HEK293 (cell line): Measurements from ENCODE around the gene ACOT7.

Source experiments
- GLIS2 ChIP-seq: fragments of 450-650 bp; formaldehyde crosslinking; IDR thresholded peaks from 2 replicates; pipeline ENCODE4 v1.5.1; 2016; ENCODE audit warnings: missing biosample characterization, missing genetic modification characterization
- HOXD13 ChIP-seq: sonication (generic); formaldehyde crosslinking; IDR thresholded peaks from 2 replicates; pipeline ENCODE4 v1.8.0; 2022; ENCODE audit warnings: missing genetic modification reagents, borderline replicate concordance
- KLF1 ChIP-seq: fragments of 450-650 bp; formaldehyde crosslinking; IDR thresholded peaks from 2 replicates; pipeline ENCODE4 v1.5.1; 2016; ENCODE audit warnings: missing biosample characterization, missing genetic modification characterization
- KLF10 ChIP-seq: fragments of 450-650 bp; IDR thresholded peaks from 2 replicates; pipeline ENCODE4 v1.5.1; 2018; ENCODE audit warnings: missing biosample characterization, mild to moderate bottlenecking, missing genetic modification characterization
- KLF9 ChIP-seq: fragments of 450-650 bp; formaldehyde crosslinking; IDR thresholded peaks from 2 replicates; pipeline ENCODE4 v1.5.1; 2016; ENCODE audit warnings: missing biosample characterization, missing genetic modification characterization, low read depth
- MEIS1 ChIP-seq: sonication (generic); formaldehyde crosslinking; IDR thresholded peaks from 2 replicates; pipeline ENCODE4 v1.8.1; 2022; ENCODE audit warnings: missing genetic modification reagents, mild to moderate bottlenecking, borderline replicate concordance
- YY1 ChIP-seq: fragments of 450-650 bp; formaldehyde crosslinking; IDR thresholded peaks from 2 replicates; pipeline ENCODE4 v1.5.1; 2018; ENCODE audit warnings: missing biosample characterization, missing genetic modification characterization
- ZBTB20 ChIP-seq: fragments of 450-650 bp; formaldehyde crosslinking; IDR thresholded peaks from 2 replicates; pipeline ENCODE4 v1.5.1; 2016; ENCODE audit warnings: missing biosample characterization, missing genetic modification characterization
- ZIC2 ChIP-seq: fragments of 450-650 bp; formaldehyde crosslinking; IDR thresholded peaks from 2 replicates; pipeline ENCODE4 v1.5.1; 2016; ENCODE audit warnings: missing biosample characterization, missing genetic modification characterization
- ZNF10 ChIP-seq: fragments of 450-650 bp; formaldehyde crosslinking; IDR thresholded peaks from 2 replicates; pipeline ENCODE4 v1.5.1; 2017; ENCODE audit warnings: missing biosample characterization, missing genetic modification characterization
- ZNF140 ChIP-seq: fragments of 450-650 bp; formaldehyde crosslinking; IDR thresholded peaks from 2 replicates; pipeline ENCODE4 v1.5.1; 2016; ENCODE audit warnings: missing biosample characterization, missing genetic modification characterization
- ZNF350 ChIP-seq: fragments of 450-650 bp; formaldehyde crosslinking; IDR thresholded peaks from 2 replicates; pipeline ENCODE4 v1.5.0; 2017; ENCODE audit warnings: missing biosample characterization, mild to moderate bottlenecking, missing genetic modification characterization
- ZNF404 ChIP-seq: fragments of 450-650 bp; formaldehyde crosslinking; IDR thresholded peaks from 2 replicates; pipeline ENCODE4 v1.5.1; 2017; ENCODE audit warnings: missing biosample characterization, missing genetic modification characterization
- ZNF423 ChIP-seq: fragments of 450-650 bp; formaldehyde crosslinking; IDR thresholded peaks from 2 replicates; pipeline ENCODE4 v1.5.1; 2016; ENCODE audit warnings: missing biosample characterization, missing genetic modification characterization
- ZNF433 ChIP-seq: fragments of 450-650 bp; formaldehyde crosslinking; IDR thresholded peaks from 2 replicates; pipeline ENCODE4 v1.5.1; 2016; ENCODE audit warnings: missing biosample characterization, missing genetic modification characterization, low read depth
- ZNF510 ChIP-seq: fragments of 450-650 bp; formaldehyde crosslinking; IDR thresholded peaks from 2 replicates; pipeline ENCODE4 v1.5.1; 2018; ENCODE audit warnings: mild to moderate bottlenecking, missing genetic modification characterization, missing biosample characterization; ENCODE audit not compliant: insufficient replicate concordance
- ZNF600 ChIP-seq: fragments of 450-650 bp; formaldehyde crosslinking; IDR thresholded peaks from 2 replicates; pipeline ENCODE4 v1.5.1; 2016; ENCODE audit warnings: missing biosample characterization, missing genetic modification characterization
- ZNF677 ChIP-seq: fragments of 450-650 bp; IDR thresholded peaks from 2 replicates; pipeline ENCODE4 v1.5.0; 2018; ENCODE audit warnings: missing biosample characterization, mild to moderate bottlenecking, missing genetic modification characterization, moderate library complexity
- ZSCAN16 ChIP-seq: fragments of 450-650 bp; formaldehyde crosslinking; IDR thresholded peaks from 2 replicates; pipeline ENCODE4 v1.5.1; 2016; ENCODE audit warnings: missing biosample characterization, missing genetic modification characterization
- TF ChIP-seq, protein P1 (sequence below): fragments of 450-650 bp; formaldehyde crosslinking; IDR thresholded peaks from 2 replicates; pipeline ENCODE4 v1.5.1; 2016; ENCODE audit warnings: missing biosample characterization, missing genetic modification characterization, low read depth
- TF ChIP-seq, protein P2 (sequence below): fragments of 450-650 bp; formaldehyde crosslinking; IDR thresholded peaks from 2 replicates; pipeline ENCODE4 v1.5.1; 2017; ENCODE audit warnings: missing biosample characterization, missing genetic modification characterization
- TF ChIP-seq, protein P3 (sequence below): fragments of 450-650 bp; formaldehyde crosslinking; IDR thresholded peaks from 2 replicates; pipeline ENCODE4 v1.5.1; 2016; ENCODE audit warnings: missing biosample characterization, missing genetic modification characterization
- TF ChIP-seq, protein P4 (sequence below): fragments of 450-650 bp; formaldehyde crosslinking; IDR thresholded peaks from 2 replicates; pipeline ENCODE4 v1.5.1; 2016; ENCODE audit warnings: missing biosample characterization, missing genetic modification characterization
- TF ChIP-seq, protein P5 (sequence below): fragments of 450-650 bp; formaldehyde crosslinking; optimal IDR thresholded peaks from 2 replicates; pipeline ENCODE3; 2016; ENCODE audit warnings: missing biosample characterization, mild to moderate bottlenecking, missing genetic modification characterization
- TF ChIP-seq, protein P6 (sequence below): fragments of 450-650 bp; formaldehyde crosslinking; IDR thresholded peaks from 2 replicates; pipeline ENCODE4 v1.5.1; 2016; ENCODE audit warnings: missing biosample characterization, missing genetic modification characterization
- TF ChIP-seq, protein P7 (sequence below): fragments of 450-650 bp; formaldehyde crosslinking; IDR thresholded peaks from 2 replicates; pipeline ENCODE4 v1.5.1; 2016; ENCODE audit warnings: missing biosample characterization, missing genetic modification characterization
- TF ChIP-seq, protein P8 (sequence below): fragments of 450-650 bp; formaldehyde crosslinking; IDR thresholded peaks from 2 replicates; pipeline ENCODE4 v1.5.1; 2016; ENCODE audit warnings: missing biosample characterization, missing genetic modification characterization

ACOT7 gene

DNA sequence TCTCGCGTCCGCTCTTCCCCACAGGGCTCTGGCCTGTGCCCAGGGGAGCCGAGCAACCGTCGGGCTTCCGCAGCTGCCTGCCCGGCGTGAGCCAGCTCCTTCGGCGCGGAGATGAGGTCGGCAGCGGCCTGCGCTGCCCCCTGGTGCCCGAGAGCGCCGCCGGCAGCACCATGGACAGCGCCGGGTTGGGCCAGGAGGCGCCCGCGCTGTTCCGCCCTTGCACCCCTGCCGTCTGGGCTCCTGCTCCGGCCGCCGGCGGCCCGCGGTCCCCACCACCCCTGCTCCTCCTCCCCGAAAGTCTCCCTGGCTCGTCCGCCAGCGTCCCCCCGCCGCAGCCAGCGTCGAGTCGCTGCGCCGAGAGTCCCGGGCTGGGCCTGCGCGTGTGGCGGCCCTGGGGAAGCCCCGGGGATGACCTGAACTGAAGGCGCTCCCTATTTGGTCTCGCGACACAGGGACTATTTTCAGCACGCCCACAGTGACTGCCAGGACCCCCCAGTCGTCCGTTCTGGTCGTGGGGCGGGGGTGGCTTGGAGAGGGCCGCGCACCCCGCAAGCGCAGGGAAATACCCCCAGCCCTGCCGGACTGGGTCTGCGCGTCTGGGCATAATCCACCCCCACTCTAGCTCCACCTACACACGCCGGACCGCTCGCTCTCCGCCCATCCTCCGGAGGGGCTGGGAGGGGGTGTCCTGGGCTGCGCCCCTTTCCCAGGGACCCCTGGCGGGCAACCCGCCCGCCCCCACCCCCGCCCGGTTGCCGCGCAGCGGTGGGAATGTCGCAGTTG is 148.3 kb downstream of the ACOT7 start (continued):
- TF ChIP-seq, protein P1, sequence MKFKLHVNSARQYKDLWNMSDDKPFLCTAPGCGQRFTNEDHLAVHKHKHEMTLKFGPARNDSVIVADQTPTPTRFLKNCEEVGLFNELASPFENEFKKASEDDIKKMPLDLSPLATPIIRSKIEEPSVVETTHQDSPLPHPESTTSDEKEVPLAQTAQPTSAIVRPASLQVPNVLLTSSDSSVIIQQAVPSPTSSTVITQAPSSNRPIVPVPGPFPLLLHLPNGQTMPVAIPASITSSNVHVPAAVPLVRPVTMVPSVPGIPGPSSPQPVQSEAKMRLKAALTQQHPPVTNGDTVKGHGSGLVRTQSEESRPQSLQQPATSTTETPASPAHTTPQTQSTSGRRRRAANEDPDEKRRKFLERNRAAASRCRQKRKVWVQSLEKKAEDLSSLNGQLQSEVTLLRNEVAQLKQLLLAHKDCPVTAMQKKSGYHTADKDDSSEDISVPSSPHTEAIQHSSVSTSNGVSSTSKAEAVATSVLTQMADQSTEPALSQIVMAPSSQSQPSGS (tag by site-specific recombination), result no peak
- TF ChIP-seq, protein P2, sequence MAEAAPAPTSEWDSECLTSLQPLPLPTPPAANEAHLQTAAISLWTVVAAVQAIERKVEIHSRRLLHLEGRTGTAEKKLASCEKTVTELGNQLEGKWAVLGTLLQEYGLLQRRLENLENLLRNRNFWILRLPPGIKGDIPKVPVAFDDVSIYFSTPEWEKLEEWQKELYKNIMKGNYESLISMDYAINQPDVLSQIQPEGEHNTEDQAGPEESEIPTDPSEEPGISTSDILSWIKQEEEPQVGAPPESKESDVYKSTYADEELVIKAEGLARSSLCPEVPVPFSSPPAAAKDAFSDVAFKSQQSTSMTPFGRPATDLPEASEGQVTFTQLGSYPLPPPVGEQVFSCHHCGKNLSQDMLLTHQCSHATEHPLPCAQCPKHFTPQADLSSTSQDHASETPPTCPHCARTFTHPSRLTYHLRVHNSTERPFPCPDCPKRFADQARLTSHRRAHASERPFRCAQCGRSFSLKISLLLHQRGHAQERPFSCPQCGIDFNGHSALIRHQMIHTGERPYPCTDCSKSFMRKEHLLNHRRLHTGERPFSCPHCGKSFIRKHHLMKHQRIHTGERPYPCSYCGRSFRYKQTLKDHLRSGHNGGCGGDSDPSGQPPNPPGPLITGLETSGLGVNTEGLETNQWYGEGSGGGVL (tag by site-specific recombination), result peak; percentile 62
- TF ChIP-seq, protein P3, sequence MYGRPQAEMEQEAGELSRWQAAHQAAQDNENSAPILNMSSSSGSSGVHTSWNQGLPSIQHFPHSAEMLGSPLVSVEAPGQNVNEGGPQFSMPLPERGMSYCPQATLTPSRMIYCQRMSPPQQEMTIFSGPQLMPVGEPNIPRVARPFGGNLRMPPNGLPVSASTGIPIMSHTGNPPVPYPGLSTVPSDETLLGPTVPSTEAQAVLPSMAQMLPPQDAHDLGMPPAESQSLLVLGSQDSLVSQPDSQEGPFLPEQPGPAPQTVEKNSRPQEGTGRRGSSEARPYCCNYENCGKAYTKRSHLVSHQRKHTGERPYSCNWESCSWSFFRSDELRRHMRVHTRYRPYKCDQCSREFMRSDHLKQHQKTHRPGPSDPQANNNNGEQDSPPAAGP, result peak; percentile 93
- TF ChIP-seq ZNF600, result peak; percentile 89
- TF ChIP-seq KLF1, result peak; percentile 31; the same call in 1 of the 2 replicates
- TF ChIP-seq ZNF510 (tag by site-specific recombination), result no peak
- no peak for TF ChIP-seq ZNF350 (tag by site-specific recombination)
- peak; percentile 41; the same call in 1 of the 2 replicates for TF ChIP-seq ZNF677
- peak; percentile 50; the same call in 1 of the 2 replicates for TF ChIP-seq ZBTB20 (tag by site-specific recombination)
- TF ChIP-seq ZSCAN16 (tag by site-specific recombination), result no peak
- TF ChIP-seq HOXD13 (CRISPR knock-in tag), result peak; percentile 79; the same call in 1 of the 2 replicates
- peak; percentile 98 for TF ChIP-seq GLIS2 (tag by site-specific recombination)
- 0 out of 2 replicates have a peak, but pooled peaks have one; percentile 27 for TF ChIP-seq KLF10 (tag by site-specific recombination)
- peak; percentile 82 for TF ChIP-seq ZIC2
- TF ChIP-seq, protein P4, sequence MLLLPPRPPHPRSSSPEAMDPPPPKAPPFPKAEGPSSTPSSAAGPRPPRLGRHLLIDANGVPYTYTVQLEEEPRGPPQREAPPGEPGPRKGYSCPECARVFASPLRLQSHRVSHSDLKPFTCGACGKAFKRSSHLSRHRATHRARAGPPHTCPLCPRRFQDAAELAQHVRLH (tag by site-specific recombination), result 0 out of 2 replicates have a peak, but pooled peaks have one; percentile 51
- no peak for TF ChIP-seq ZNF404
- TF ChIP-seq MEIS1, result peak; percentile 41; the same call in 1 of the 2 replicates
- TF ChIP-seq YY1, result peak; percentile 54; the same call in 1 of the 2 replicates
- TF ChIP-seq, protein P5, sequence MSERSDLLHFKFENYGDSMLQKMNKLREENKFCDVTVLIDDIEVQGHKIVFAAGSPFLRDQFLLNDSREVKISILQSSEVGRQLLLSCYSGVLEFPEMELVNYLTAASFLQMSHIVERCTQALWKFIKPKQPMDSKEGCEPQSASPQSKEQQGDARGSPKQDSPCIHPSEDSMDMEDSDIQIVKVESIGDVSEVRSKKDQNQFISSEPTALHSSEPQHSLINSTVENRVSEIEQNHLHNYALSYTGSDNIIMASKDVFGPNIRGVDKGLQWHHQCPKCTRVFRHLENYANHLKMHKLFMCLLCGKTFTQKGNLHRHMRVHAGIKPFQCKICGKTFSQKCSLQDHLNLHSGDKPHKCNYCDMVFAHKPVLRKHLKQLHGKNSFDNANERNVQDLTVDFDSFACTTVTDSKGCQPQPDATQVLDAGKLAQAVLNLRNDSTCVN (tag by site-specific recombination), result peak; percentile 66
- TF ChIP-seq ZNF140 (tag by site-specific recombination), result no peak
- peak; percentile 22; the same call in 1 of the 2 replicates for TF ChIP-seq ZNF10 (tag by site-specific recombination)
- no peak for TF ChIP-seq ZNF433
- no peak; the same call in 1 of the 2 replicates for TF ChIP-seq KLF9 (tag by site-specific recombination)
- TF ChIP-seq, protein P6, sequence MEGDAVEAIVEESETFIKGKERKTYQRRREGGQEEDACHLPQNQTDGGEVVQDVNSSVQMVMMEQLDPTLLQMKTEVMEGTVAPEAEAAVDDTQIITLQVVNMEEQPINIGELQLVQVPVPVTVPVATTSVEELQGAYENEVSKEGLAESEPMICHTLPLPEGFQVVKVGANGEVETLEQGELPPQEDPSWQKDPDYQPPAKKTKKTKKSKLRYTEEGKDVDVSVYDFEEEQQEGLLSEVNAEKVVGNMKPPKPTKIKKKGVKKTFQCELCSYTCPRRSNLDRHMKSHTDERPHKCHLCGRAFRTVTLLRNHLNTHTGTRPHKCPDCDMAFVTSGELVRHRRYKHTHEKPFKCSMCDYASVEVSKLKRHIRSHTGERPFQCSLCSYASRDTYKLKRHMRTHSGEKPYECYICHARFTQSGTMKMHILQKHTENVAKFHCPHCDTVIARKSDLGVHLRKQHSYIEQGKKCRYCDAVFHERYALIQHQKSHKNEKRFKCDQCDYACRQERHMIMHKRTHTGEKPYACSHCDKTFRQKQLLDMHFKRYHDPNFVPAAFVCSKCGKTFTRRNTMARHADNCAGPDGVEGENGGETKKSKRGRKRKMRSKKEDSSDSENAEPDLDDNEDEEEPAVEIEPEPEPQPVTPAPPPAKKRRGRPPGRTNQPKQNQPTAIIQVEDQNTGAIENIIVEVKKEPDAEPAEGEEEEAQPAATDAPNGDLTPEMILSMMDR (tag by site-specific recombination), result peak; percentile 91
- TF ChIP-seq ZNF423 (tag by site-specific recombination), result peak; percentile 35; the same call in 1 of the 2 replicates
- TF ChIP-seq, protein P7, sequence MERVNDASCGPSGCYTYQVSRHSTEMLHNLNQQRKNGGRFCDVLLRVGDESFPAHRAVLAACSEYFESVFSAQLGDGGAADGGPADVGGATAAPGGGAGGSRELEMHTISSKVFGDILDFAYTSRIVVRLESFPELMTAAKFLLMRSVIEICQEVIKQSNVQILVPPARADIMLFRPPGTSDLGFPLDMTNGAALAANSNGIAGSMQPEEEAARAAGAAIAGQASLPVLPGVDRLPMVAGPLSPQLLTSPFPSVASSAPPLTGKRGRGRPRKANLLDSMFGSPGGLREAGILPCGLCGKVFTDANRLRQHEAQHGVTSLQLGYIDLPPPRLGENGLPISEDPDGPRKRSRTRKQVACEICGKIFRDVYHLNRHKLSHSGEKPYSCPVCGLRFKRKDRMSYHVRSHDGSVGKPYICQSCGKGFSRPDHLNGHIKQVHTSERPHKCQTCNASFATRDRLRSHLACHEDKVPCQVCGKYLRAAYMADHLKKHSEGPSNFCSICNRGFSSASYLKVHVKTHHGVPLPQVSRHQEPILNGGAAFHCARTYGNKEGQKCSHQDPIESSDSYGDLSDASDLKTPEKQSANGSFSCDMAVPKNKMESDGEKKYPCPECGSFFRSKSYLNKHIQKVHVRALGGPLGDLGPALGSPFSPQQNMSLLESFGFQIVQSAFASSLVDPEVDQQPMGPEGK, result peak; percentile 71
- TF ChIP-seq, protein P8, sequence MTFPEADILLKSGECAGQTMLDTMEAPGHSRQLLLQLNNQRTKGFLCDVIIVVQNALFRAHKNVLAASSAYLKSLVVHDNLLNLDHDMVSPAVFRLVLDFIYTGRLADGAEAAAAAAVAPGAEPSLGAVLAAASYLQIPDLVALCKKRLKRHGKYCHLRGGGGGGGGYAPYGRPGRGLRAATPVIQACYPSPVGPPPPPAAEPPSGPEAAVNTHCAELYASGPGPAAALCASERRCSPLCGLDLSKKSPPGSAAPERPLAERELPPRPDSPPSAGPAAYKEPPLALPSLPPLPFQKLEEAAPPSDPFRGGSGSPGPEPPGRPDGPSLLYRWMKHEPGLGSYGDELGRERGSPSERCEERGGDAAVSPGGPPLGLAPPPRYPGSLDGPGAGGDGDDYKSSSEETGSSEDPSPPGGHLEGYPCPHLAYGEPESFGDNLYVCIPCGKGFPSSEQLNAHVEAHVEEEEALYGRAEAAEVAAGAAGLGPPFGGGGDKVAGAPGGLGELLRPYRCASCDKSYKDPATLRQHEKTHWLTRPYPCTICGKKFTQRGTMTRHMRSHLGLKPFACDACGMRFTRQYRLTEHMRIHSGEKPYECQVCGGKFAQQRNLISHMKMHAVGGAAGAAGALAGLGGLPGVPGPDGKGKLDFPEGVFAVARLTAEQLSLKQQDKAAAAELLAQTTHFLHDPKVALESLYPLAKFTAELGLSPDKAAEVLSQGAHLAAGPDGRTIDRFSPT (tag by site-specific recombination), result peak; percentile 85
